DOHH2 (cell line): Measurements from ENCODE around the gene COX5B.

ENCODE experiments used
- CTCF ChIP-seq: fragments of 200-600 bp; sonication (generic); IDR thresholded peaks from one replicate; pipeline ENCODE4 v1.5.1; 2014; ENCODE audit warnings: antibody characterized with exemption, mild to moderate bottlenecking, low read depth, low read length; ENCODE audit not compliant: poor library complexity, severe bottlenecking
- EZH2phosphoT487 ChIP-seq: fragments of 200-600 bp; sonication (generic); IDR thresholded peaks from 2 replicates; pipeline ENCODE4 v1.6.1; 2017; ENCODE audit warnings: borderline replicate concordance, mild to moderate bottlenecking, antibody characterized with exemption, low read length, moderate library complexity, mixed read lengths

DNA sequence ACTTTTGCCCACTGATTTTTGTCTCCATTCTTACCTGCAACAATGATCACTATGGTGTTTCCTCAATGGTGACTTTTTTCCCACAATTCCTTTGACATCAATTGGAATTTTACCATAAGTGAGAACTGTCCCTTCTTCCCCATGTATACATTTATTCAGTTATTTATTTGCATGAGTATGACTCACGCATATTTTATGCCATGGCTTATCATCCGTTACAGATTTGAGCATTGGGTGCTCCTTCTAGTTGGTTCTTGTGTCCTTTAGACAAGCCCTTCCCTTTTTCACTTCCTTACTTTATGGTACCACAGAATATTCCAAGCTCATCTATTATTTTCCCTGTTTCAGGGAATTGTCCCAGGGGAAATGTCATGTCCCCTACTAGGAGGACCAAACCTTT is 7.6 kb downstream of the COX5B start:
- TF ChIP-seq CTCF = no peak
- TF ChIP-seq EZH2phosphoT487 = no peak
